GM23248 (cell line): ENCODE measurements around the gene SNX24.

Source experiments
- EZH2 ChIP-seq: fragments of 200-600 bp; sonication (generic); IDR thresholded peaks from 2 replicates; pipeline ENCODE4 v1.6.1; 2018; ENCODE audit warnings: antibody characterized with exemption, mild to moderate bottlenecking; ENCODE audit not compliant: insufficient read depth, poor library complexity, severe bottlenecking
- EZH2phosphoT487 ChIP-seq: fragments of 200-600 bp; sonication (generic); IDR thresholded peaks from 2 replicates; pipeline ENCODE4 v1.6.1; 2018; ENCODE audit warnings: antibody characterized with exemption, moderate library complexity, mild to moderate bottlenecking, low read depth; ENCODE audit not compliant: insufficient read depth

DNA sequence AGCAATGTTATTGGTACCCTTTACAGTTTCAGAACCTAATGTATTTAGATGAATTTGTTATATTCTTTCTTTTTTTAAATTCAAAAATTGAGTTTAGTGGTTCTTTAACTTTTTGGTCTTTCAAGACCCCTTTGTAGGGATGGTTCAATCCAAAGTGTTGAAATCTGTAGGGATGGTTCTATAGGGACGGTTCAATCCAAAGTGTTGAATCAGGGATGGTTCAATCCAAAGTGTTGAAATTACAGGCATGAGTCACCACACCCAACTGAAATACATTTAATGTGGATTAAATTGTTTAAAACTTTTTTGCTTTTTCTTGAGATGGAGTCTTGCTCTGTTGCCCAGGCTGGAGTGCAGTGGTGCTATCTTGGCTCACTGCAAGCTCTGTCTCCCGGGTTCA is 39.9 kb upstream of the SNX24 start:
- TF ChIP-seq EZH2phosphoT487, result no peak
- no peak for TF ChIP-seq EZH2
